NCI-H2196 treated with DMSO at 0.1 percent for 48 hours (cell line): Measurements from ENCODE around the gene ANK3.

Experiments used
- DNase-seq: peaks from one replicate; lab custom pipeline; 2025; ENCODE audit not compliant: unreplicated experiment; lab: John Stamatoyannopoulos, UW

The ANK3 gene

GRCh38 chr10:60348982-60349381, 40.7 kb downstream of the ANK3 start:
- DNase-seq, result no peak

- no peak for DNase-seq
Observed at GRCh38 chr10:60347270-60347669, 42.4 kb downstream of the ANK3 start.

GRCh38 chr10:60346661-60347060, 43.0 kb downstream of the ANK3 start:
- no peak for DNase-seq

- DNase-seq, result no peak
Observed at GRCh38 chr10:60343254-60343653, 46.4 kb downstream of the ANK3 start.

- no peak for DNase-seq
Observed at GRCh38 chr10:60341969-60342368, 47.7 kb downstream of the ANK3 start.

- DNase-seq, result no peak
Observed at GRCh38 chr10:60340973-60341372, 48.7 kb downstream of the ANK3 start.

- DNase-seq, result no peak
Observed at GRCh38 chr10:60339757-60340156, 49.9 kb downstream of the ANK3 start.

GRCh38 chr10:60338786-60339185, 50.9 kb downstream of the ANK3 start:
- no peak for DNase-seq

GRCh38 chr10:60338002-60338564, 51.6 kb downstream of the ANK3 start:
- DNase-seq, result no peak

GRCh38 chr10:60336901-60337630, 52.6 kb downstream of the ANK3 start:
- no peak for DNase-seq

- no peak for DNase-seq
Observed at GRCh38 chr10:60335708-60336107, 54.0 kb downstream of the ANK3 start.

- no peak for DNase-seq
Observed at GRCh38 chr10:60334991-60335390, 54.7 kb downstream of the ANK3 start.

- no peak for DNase-seq
Observed at GRCh38 chr10:60332371-60332770, 57.3 kb downstream of the ANK3 start.

- DNase-seq, result no peak
Observed at GRCh38 chr10:60331886-60332285, 57.8 kb downstream of the ANK3 start.

GRCh38 chr10:60323162-60323561, 66.5 kb downstream of the ANK3 start:
- no peak for DNase-seq

GRCh38 chr10:60320666-60321065, 69.0 kb downstream of the ANK3 start:
- no peak for DNase-seq

GRCh38 chr10:60316029-60316428, 73.6 kb downstream of the ANK3 start:
- DNase-seq, result no peak

GRCh38 chr10:60315311-60315710, 74.4 kb downstream of the ANK3 start:
- DNase-seq, result no peak

- no peak for DNase-seq
Observed at GRCh38 chr10:60314069-60314940, 75.4 kb downstream of the ANK3 start.

GRCh38 chr10:60313589-60313952, 76.1 kb downstream of the ANK3 start:
- no peak for DNase-seq

- no peak for DNase-seq
Observed at GRCh38 chr10:60312818-60313588, 76.7 kb downstream of the ANK3 start.
